ENCODE data around the gene GPR37.
A peak's percentile ranks its signal among the peaks of the same experiment; 100 is the strongest.

The GPR37 gene

DNA sequence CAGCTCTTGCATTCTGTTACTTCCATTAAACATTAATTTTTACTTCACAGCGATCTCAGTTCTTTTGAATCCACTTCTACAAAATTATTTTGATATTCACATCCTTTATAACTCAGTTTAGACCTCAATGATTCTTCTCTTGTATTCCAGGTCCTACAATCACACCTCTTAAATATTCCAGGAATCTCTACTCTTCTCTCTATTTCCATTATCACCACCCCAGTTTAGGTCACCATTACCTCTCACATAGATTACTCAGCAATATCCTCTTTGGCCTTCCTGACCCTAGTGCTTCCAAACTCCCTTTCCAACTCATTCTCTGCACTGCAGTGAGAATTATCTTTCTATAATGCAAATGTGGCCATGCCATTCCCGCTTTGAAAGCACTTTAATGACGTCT, 27.1 kb upstream of the GPR37 start:
- no peak for DNase-seq
- Histone ChIP-seq H3K4me3 (no peak overlapping the region), H3K36me3 (no peaks in the 10 kb centered on the region), H3K4me1 (peaks cover 0 to 14% (median 0%) of the 10 kb centered on the region in 4 donors), H3K9me3 (no peaks in the 10 kb centered on the region), H3K27me3 (no peaks in the 10 kb centered on the region), H3K27ac (no peak overlapping the region)
- intact Hi-C loops (cut with DNase I; ENCODE audit: low total_unique reads) = no loop called here
- no peak for TF ChIP-seq CTCF (IDR thresholded peaks at IDR 0.05)

DNA sequence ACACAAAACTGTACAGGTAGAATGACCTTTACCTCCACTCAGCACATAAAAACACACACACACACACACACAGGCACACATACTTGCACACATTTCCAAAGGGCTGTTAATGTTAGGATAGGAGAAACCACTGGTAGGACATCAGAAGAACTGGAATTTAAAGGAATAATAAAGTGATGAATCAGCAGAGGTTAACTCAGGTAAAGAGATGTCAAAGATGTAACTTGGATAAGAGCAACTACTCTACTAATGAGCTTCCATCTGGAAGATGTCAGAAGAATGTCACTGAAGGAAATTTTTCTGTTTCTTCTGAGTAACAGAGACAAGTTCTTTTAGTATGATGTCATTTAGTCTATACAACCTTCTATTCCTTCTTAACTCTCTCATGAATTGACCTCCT, 26.4 kb upstream of the GPR37 start:
- intact Hi-C loops (cut with DNase I; ENCODE audit: low total_unique reads) = no loop called here
- no peak for DNase-seq
- H3K36me3 ChIP-seq = no peaks in the 10 kb centered on the region
- no peaks in the 10 kb centered on the region for H3K27me3 ChIP-seq
- H3K4me3 ChIP-seq = no peak overlapping the region
- peaks cover 0 to 14% (median 0%) of the 10 kb centered on the region in 4 donors for H3K4me1 ChIP-seq
- H3K27ac ChIP-seq = no peak overlapping the region
- TF ChIP-seq CTCF (IDR thresholded peaks at IDR 0.05) = no peak
- no peaks in the 10 kb centered on the region for H3K9me3 ChIP-seq

DNA sequence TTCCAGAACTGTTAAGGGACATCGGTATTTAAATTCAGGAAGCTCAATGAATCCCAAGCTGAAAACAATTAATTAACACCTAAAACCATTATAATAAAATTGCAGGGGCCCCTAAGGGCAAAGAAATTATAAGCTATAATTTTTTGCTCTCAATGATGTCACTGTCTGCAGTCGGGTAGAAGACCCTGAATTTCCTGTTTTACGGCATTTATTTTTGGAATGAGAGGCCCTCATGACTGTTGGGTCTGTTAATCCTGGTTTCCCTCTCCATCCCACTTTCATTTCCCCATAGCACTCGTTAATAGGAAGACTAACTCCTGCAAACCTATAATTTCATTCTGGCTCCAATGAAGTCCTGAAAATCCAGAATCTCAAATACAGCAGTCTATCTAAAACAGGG, 25.8 kb upstream of the GPR37 start:
- no peak for TF ChIP-seq CTCF (IDR thresholded peaks at IDR 0.05)
- DNase-seq = no peak
- intact Hi-C loops (cut with DNase I; ENCODE audit: low total_unique reads) = no loop called here
- H3K4me1 ChIP-seq = peaks cover 0 to 14% (median 0%) of the 10 kb centered on the region in 4 donors
- H3K36me3 ChIP-seq = no peaks in the 10 kb centered on the region
- no peaks in the 10 kb centered on the region for H3K27me3 ChIP-seq
- no peak overlapping the region for H3K27ac ChIP-seq
- no peaks in the 10 kb centered on the region for H3K9me3 ChIP-seq
- H3K4me3 ChIP-seq = no peak overlapping the region

GRCh38 chr7:124790645-124791044, 25.1 kb upstream of the GPR37 start:
- Histone ChIP-seq H3K36me3 (no peaks in the 10 kb centered on the region), H3K9me3 (no peaks in the 10 kb centered on the region), H3K4me3 (peak overlapping the region; percentile 32 to 36), H3K27me3 (no peaks in the 10 kb centered on the region), H3K27ac (no peak overlapping the region), H3K4me1 (peaks cover 0 to 14% (median 0%) of the 10 kb centered on the region in 4 donors)
- TF ChIP-seq CTCF (IDR thresholded peaks at IDR 0.05) = no peak
- intact Hi-C loops (cut with DNase I; ENCODE audit: low total_unique reads) = no loop called here
- DNase-seq = no peak

DNA sequence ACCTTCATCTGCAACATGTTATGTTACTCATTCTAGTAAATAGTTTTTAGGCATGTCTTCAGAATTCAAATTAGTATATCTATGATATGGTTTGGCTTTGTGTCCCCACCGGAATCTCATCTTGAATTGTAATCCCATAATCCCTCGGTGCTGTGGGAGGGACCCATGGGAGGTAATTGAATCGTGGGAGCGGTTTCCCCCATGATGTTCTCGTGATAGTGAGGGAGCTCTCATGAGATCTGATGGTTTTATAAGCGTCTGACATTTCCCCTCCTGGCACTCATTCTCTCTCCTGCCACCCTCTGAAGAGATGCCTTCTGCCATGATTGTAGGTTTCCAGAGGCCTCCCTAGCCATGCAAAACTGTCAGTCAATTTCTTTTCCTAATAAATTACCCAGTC, 20.4 kb upstream of the GPR37 start:
- H3K36me3 ChIP-seq = no peaks in the 10 kb centered on the region
- H3K27me3 ChIP-seq = no peaks in the 10 kb centered on the region
- peaks cover 0 to 9% (median 0%) of the 10 kb centered on the region in 4 donors for H3K4me1 ChIP-seq
- no peak for DNase-seq
- no peak overlapping the region for H3K4me3 ChIP-seq
- H3K27ac ChIP-seq = no peak overlapping the region
- intact Hi-C loops (cut with DNase I; ENCODE audit: low total_unique reads) = no loop called here
- no peaks in the 10 kb centered on the region for H3K9me3 ChIP-seq
- no peak for TF ChIP-seq CTCF (IDR thresholded peaks at IDR 0.05)

All from tibial artery (tissue), 4 donors.